HEK293 (cell line): Measurements from ENCODE around the gene HOXD9.

Source experiments
- CTCF ChIP-seq: fragments of 450-650 bp; formaldehyde crosslinking; IDR thresholded peaks from 2 replicates; pipeline ENCODE4 v1.5.1; 2016; ENCODE audit warnings: missing biosample characterization, missing genetic modification characterization
- GLIS1 ChIP-seq: fragments of 450-650 bp; formaldehyde crosslinking; IDR thresholded peaks from 2 replicates; pipeline ENCODE4 v1.5.1; 2016; ENCODE audit warnings: missing biosample characterization, missing genetic modification characterization
- HOXC10 ChIP-seq: sonication (generic); formaldehyde crosslinking; IDR thresholded peaks from 2 replicates; pipeline ENCODE4 v1.8.1; 2023; ENCODE audit warnings: mild to moderate bottlenecking, missing genetic modification reagents
- KLF1 ChIP-seq: fragments of 450-650 bp; formaldehyde crosslinking; IDR thresholded peaks from 2 replicates; pipeline ENCODE4 v1.5.1; 2016; ENCODE audit warnings: missing biosample characterization, missing genetic modification characterization
- KLF17 ChIP-seq: fragments of 450-650 bp; formaldehyde crosslinking; IDR thresholded peaks from 2 replicates; pipeline ENCODE4 v1.5.1; 2016; ENCODE audit warnings: missing biosample characterization, missing genetic modification characterization
- MEIS1 ChIP-seq: sonication (generic); formaldehyde crosslinking; IDR thresholded peaks from 2 replicates; pipeline ENCODE4 v1.8.1; 2022; ENCODE audit warnings: missing genetic modification reagents, mild to moderate bottlenecking, borderline replicate concordance
- ZBTB1 ChIP-seq: fragments of 450-650 bp; formaldehyde crosslinking; IDR thresholded peaks from 2 replicates; pipeline ENCODE4 v1.5.1; 2016; ENCODE audit warnings: missing biosample characterization, missing genetic modification characterization
- ZBTB21 ChIP-seq: fragments of 450-650 bp; formaldehyde crosslinking; IDR thresholded peaks from 2 replicates; pipeline ENCODE4 v1.5.1; 2017; ENCODE audit warnings: missing biosample characterization, missing genetic modification characterization
- ZBTB48 ChIP-seq: fragments of 450-650 bp; formaldehyde crosslinking; IDR thresholded peaks from 2 replicates; pipeline ENCODE4 v1.5.1; 2016; ENCODE audit warnings: missing biosample characterization, missing genetic modification characterization
- ZBTB6 ChIP-seq: fragments of 450-650 bp; formaldehyde crosslinking; IDR thresholded peaks from 2 replicates; pipeline ENCODE4 v1.5.1; 2017; ENCODE audit warnings: missing biosample characterization, missing genetic modification characterization
- ZEB2 ChIP-seq: fragments of 450-650 bp; formaldehyde crosslinking; IDR thresholded peaks from 2 replicates; pipeline ENCODE4 v1.5.1; 2016; ENCODE audit warnings: missing biosample characterization, missing genetic modification characterization
- ZNF133 ChIP-seq: fragments of 450-650 bp; formaldehyde crosslinking; IDR thresholded peaks from 2 replicates; pipeline ENCODE4 v1.5.1; 2016; ENCODE audit warnings: missing biosample characterization, missing genetic modification characterization
- ZNF146 ChIP-seq: fragments of 450-650 bp; formaldehyde crosslinking; IDR thresholded peaks from 2 replicates; pipeline ENCODE4 v1.5.1; 2016; ENCODE audit warnings: missing biosample characterization, missing genetic modification characterization
- ZNF155 ChIP-seq: fragments of 450-650 bp; formaldehyde crosslinking; IDR thresholded peaks from 2 replicates; pipeline ENCODE4 v1.5.1; 2016; ENCODE audit warnings: missing biosample characterization, missing genetic modification characterization
- ZNF184 ChIP-seq: fragments of 450-650 bp; IDR thresholded peaks from 2 replicates; pipeline ENCODE4 v1.5.1; 2018; ENCODE audit warnings: missing biosample characterization, mild to moderate bottlenecking, missing genetic modification characterization
- ZNF335 ChIP-seq: fragments of 450-650 bp; formaldehyde crosslinking; conservative IDR thresholded peaks from 2 replicates; pipeline ENCODE4 v1.5.1; 2016; ENCODE audit warnings: missing biosample characterization, missing genetic modification characterization
- ZNF354C ChIP-seq: fragments of 450-650 bp; formaldehyde crosslinking; IDR thresholded peaks from 2 replicates; pipeline ENCODE4 v1.5.1; 2016; ENCODE audit warnings: missing biosample characterization, missing genetic modification characterization, low read depth, borderline replicate concordance
- ZNF37A ChIP-seq: fragments of 450-650 bp; IDR thresholded peaks from 2 replicates; pipeline ENCODE4 v1.5.1; 2018; ENCODE audit warnings: missing biosample characterization, missing genetic modification characterization
- ZNF518A ChIP-seq: fragments of 450-650 bp; formaldehyde crosslinking; conservative IDR thresholded peaks from 2 replicates; pipeline ENCODE4 v1.5.1; 2016; ENCODE audit warnings: low read depth, missing biosample characterization, missing genetic modification characterization
- ZNF596 ChIP-seq: fragments of 450-650 bp; IDR thresholded peaks from 2 replicates; pipeline ENCODE4 v1.5.0; 2018; ENCODE audit warnings: missing biosample characterization, mild to moderate bottlenecking, missing genetic modification characterization, moderate library complexity
- ZNF701 ChIP-seq: fragments of 450-650 bp; formaldehyde crosslinking; IDR thresholded peaks from 2 replicates; pipeline ENCODE4 v1.5.1; 2016; ENCODE audit warnings: missing biosample characterization, missing genetic modification characterization
- ZSCAN16 ChIP-seq: fragments of 450-650 bp; formaldehyde crosslinking; IDR thresholded peaks from 2 replicates; pipeline ENCODE4 v1.5.1; 2016; ENCODE audit warnings: missing biosample characterization, missing genetic modification characterization
- ZSCAN23 ChIP-seq: fragments of 450-650 bp; formaldehyde crosslinking; IDR thresholded peaks from 2 replicates; pipeline ENCODE4 v1.5.1; 2016; ENCODE audit warnings: missing biosample characterization, missing genetic modification characterization
- TF ChIP-seq, protein P1 (sequence below): fragments of 450-650 bp; formaldehyde crosslinking; IDR thresholded peaks from 2 replicates; pipeline ENCODE4 v1.5.1; 2016; ENCODE audit warnings: missing biosample characterization, missing genetic modification characterization
- TF ChIP-seq, protein P2 (sequence below): fragments of 450-650 bp; formaldehyde crosslinking; IDR thresholded peaks from 2 replicates; pipeline ENCODE4 v1.5.1; 2016; ENCODE audit warnings: missing biosample characterization, missing genetic modification characterization

The HOXD9 gene

DNA sequence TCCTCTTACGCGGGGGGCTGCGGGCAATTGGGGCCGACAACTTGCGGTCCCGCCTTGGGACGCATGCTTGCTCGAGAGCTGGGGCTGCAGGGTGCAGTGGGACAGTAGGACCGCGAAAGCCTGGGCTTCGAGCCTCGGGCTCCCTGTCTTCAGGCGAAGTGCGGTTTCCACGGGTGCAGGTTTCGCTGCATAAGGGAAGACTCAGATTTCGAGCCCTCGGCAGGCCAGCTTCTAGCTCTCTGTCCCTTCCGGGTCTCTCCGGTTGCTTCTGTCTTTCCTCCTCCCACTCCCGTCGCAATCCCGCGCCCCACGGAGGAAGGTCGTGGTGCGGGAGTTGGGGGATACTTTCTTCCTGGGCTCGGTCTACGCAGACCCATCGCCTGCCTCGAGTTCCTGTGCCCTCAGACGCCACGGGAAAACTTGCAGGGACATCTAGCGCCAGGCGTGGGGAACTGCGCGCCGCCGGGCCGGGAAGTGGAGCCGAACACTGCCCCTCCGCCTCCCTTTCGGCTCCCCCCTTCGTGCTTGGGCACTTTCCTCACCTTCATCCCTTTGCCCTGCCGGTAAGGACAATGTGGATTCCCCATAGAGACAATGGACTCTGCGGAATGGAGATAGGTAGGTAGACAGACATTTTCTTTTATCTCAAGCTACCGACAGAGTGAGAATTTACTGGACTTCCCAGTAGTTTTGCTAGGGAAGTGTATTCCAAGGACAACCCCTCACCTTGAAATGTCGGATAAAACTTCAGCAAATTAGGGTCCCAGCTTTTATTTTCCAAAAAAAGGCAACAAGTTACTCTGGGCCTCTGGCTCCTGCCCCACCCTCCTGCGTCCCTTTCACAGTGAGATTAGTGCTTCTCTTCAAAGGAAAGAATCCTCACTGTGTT lies 34.2 kb upstream of the HOXD9 start (continued):
- TF ChIP-seq CTCF (peak; percentile 85), ZNF518A (no peak), ZNF335 (peak; percentile 31; the same call in 1 of the 2 replicates), KLF17 (tag by site-specific recombination) (no peak), HOXC10 (CRISPR knock-in tag) (no peak), ZNF133 (tag by site-specific recombination) (no peak), ZSCAN23 (tag by site-specific recombination) (no peak), ZNF596 (no peak), ZNF155 (no peak), ZBTB21 (tag by site-specific recombination) (no peak), ZSCAN16 (no peak), ZNF701 (tag by site-specific recombination) (no peak), GLIS1 (tag by site-specific recombination) (no peak), ZBTB1 (tag by site-specific recombination) (no peak), ZNF184 (tag by site-specific recombination) (no peak), MEIS1 (CRISPR knock-in tag) (no peak), ZNF37A (no peak), ZNF354C (tag by site-specific recombination) (no peak), ZBTB6 (tag by site-specific recombination) (no peak), ZBTB48 (no peak), ZNF146 (no peak), KLF1 (no peak), ZEB2 (tag by site-specific recombination) (no peak)
- TF ChIP-seq, protein P1, sequence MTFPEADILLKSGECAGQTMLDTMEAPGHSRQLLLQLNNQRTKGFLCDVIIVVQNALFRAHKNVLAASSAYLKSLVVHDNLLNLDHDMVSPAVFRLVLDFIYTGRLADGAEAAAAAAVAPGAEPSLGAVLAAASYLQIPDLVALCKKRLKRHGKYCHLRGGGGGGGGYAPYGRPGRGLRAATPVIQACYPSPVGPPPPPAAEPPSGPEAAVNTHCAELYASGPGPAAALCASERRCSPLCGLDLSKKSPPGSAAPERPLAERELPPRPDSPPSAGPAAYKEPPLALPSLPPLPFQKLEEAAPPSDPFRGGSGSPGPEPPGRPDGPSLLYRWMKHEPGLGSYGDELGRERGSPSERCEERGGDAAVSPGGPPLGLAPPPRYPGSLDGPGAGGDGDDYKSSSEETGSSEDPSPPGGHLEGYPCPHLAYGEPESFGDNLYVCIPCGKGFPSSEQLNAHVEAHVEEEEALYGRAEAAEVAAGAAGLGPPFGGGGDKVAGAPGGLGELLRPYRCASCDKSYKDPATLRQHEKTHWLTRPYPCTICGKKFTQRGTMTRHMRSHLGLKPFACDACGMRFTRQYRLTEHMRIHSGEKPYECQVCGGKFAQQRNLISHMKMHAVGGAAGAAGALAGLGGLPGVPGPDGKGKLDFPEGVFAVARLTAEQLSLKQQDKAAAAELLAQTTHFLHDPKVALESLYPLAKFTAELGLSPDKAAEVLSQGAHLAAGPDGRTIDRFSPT, result no peak
- TF ChIP-seq, protein P2, sequence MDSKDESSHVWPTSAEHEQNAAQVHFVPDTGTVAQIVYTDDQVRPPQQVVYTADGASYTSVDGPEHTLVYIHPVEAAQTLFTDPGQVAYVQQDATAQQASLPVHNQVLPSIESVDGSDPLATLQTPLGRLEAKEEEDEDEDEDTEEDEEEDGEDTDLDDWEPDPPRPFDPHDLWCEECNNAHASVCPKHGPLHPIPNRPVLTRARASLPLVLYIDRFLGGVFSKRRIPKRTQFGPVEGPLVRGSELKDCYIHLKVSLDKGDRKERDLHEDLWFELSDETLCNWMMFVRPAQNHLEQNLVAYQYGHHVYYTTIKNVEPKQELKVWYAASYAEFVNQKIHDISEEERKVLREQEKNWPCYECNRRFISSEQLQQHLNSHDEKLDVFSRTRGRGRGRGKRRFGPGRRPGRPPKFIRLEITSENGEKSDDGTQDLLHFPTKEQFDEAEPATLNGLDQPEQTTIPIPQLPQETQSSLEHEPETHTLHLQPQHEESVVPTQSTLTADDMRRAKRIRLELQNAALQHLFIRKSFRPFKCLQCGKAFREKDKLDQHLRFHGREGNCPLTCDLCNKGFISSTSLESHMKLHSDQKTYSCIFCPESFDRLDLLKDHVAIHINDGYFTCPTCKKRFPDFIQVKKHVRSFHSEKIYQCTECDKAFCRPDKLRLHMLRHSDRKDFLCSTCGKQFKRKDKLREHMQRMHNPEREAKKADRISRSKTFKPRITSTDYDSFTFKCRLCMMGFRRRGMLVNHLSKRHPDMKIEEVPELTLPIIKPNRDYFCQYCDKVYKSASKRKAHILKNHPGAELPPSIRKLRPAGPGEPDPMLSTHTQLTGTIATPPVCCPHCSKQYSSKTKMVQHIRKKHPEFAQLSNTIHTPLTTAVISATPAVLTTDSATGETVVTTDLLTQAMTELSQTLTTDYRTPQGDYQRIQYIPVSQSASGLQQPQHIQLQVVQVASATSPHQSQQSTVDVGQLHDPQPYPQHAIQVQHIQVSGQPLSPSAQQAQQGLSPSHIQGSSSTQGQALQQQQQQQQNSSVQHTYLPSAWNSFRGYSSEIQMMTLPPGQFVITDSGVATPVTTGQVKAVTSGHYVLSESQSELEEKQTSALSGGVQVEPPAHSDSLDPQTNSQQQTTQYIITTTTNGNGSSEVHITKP (tag by site-specific recombination), result peak; percentile 76
